NB4 (cell line): Measurements from ENCODE around the gene CELA2A.

Experiments used
- DNase-seq: peaks from one replicate; pipeline ENCODE4 v3.0.0; 2010; ENCODE audit warnings: low read depth
- H3K4me3 ChIP-seq: one replicate; pipeline ENCODE4 v1.5.1; 2011; ENCODE audit warnings: mild to moderate bottlenecking, low read depth, low read length, moderate library complexity
- MYC ChIP-seq: IDR thresholded peaks from 2 replicates; pipeline ENCODE4 v1.6.1; 2011; ENCODE audit warnings: low read depth, low read length
- POLR2A ChIP-seq: IDR thresholded peaks from 2 replicates; pipeline ENCODE4 v1.6.1; 2011; ENCODE audit warnings: mild to moderate bottlenecking; ENCODE audit not compliant: insufficient read length; ENCODE audit errors: extremely low read depth
- TF ChIP-seq, protein P1 (sequence below): IDR thresholded peaks from one replicate; pipeline ENCODE4 v1.5.1; 2012; ENCODE audit warnings: low read depth, low read length
- TF ChIP-seq, protein P2 (sequence below): IDR thresholded peaks from 2 replicates; pipeline ENCODE4 v1.6.1; 2011; ENCODE audit warnings: low read depth, low read length

CELA2A gene

GRCh38 chr1:15456313-15456954 is at the start of gene CELA2A:
TSS of gene CELA2A (plus strand) at chr1:15456732. CDS start at chr1:15456754, 22 bp downstream.
- TF ChIP-seq POLR2A, result no peak
- TF ChIP-seq, protein P1, sequence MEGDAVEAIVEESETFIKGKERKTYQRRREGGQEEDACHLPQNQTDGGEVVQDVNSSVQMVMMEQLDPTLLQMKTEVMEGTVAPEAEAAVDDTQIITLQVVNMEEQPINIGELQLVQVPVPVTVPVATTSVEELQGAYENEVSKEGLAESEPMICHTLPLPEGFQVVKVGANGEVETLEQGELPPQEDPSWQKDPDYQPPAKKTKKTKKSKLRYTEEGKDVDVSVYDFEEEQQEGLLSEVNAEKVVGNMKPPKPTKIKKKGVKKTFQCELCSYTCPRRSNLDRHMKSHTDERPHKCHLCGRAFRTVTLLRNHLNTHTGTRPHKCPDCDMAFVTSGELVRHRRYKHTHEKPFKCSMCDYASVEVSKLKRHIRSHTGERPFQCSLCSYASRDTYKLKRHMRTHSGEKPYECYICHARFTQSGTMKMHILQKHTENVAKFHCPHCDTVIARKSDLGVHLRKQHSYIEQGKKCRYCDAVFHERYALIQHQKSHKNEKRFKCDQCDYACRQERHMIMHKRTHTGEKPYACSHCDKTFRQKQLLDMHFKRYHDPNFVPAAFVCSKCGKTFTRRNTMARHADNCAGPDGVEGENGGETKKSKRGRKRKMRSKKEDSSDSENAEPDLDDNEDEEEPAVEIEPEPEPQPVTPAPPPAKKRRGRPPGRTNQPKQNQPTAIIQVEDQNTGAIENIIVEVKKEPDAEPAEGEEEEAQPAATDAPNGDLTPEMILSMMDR, result no peak
- TF ChIP-seq, protein P2, sequence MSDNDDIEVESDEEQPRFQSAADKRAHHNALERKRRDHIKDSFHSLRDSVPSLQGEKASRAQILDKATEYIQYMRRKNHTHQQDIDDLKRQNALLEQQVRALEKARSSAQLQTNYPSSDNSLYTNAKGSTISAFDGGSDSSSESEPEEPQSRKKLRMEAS, result no peak
- no peak for TF ChIP-seq MYC
- no peak within 1 kb of the TSS for H3K4me3 ChIP-seq
- DNase-seq, result no peak

DNA sequence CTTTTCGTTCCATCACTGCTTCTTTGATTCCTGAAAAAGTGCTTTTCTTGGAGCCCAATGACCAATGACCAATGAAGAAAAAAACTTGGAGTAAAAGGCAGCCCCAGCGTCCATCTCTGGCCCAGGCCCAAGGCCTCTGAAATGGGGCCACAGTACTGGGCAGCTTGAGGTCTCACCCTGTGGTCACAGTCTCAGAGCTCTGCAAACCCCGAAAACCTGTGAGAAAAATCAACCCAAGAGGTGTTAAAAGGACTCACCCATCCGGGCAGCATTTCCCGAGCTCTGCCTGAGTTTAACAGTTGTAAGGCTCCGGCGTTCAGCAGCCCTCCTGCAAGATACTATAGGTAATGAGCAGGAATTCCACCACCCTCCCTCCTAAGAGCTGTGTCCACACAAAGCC is 49.0 kb upstream of the CELA2A start:
- H3K4me3 ChIP-seq, result no peak overlapping the region
- TF ChIP-seq, protein P1, result no peak
- DNase-seq, result no peak

GRCh38 chr1:15408890-15409387 is 47.6 kb upstream of the CELA2A start:
- no peak for TF ChIP-seq POLR2A
- DNase-seq, result peak; percentile 36

GRCh38 chr1:15409388-15410222 is 46.9 kb upstream of the CELA2A start, which contains the start of gene EFHD2:
TSS of gene EFHD2 (plus strand) at chr1:15409888. CDS start at chr1:15409972, 84 bp downstream.
- TF ChIP-seq MYC (no peak; the same call in 1 of the 2 replicates), POLR2A (peak; percentile 78)
- TF ChIP-seq, protein P1, result no peak
- peak; percentile 85 for DNase-seq
- peak within 1 kb of the TSS; percentile 87 for H3K4me3 ChIP-seq

More at GRCh38 chr1:15408890-15409387, 47.6 kb upstream of the CELA2A start:
- H3K4me3 ChIP-seq, result peak overlapping the region; percentile 53

- H3K4me3 ChIP-seq, result peak overlapping the region; percentile 87
- DNase-seq, result peak; percentile 51
- TF ChIP-seq, protein P1, result no peak
- TF ChIP-seq POLR2A (no peak), MYC (no peak)
- TF ChIP-seq, protein P2, result no peak; the same call in 1 of the 2 replicates
Measured at GRCh38 chr1:15410223-15410883, 46.2 kb upstream of the CELA2A start.

DNA sequence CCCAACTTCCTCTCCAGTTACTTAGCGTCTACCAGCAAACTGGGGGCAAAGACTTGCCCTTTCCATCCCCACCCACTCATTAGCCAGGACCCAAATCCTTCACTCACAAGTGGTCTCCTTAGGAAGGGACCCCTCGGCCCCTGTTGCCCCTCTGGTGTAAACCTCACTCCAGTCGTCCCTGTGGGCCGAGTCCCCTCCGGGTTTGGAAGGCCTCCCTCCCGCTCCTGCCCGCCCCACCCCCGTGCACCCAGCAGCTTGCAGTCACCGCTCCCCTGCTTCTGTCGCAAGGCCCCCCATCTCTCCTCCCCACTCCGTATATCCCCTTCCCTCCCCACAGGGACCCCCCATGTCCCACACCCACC is 45.7 kb upstream of the CELA2A start:
- TF ChIP-seq, protein P2, result no peak
- TF ChIP-seq, protein P1, result no peak
- TF ChIP-seq MYC, result no peak
- no peak for TF ChIP-seq POLR2A
- DNase-seq, result peak; percentile 58
- peak overlapping the region; percentile 87 for H3K4me3 ChIP-seq
